ENCODE data around the gene URB2. TPM values are rescaled to one million over a fixed set of nuclear protein-coding genes. Genes with fewer than 3 reads are reported as not detected.

URB2 gene
- polyA plus RNA-seq, 1 experiment = 6.4 TPM

DNA sequence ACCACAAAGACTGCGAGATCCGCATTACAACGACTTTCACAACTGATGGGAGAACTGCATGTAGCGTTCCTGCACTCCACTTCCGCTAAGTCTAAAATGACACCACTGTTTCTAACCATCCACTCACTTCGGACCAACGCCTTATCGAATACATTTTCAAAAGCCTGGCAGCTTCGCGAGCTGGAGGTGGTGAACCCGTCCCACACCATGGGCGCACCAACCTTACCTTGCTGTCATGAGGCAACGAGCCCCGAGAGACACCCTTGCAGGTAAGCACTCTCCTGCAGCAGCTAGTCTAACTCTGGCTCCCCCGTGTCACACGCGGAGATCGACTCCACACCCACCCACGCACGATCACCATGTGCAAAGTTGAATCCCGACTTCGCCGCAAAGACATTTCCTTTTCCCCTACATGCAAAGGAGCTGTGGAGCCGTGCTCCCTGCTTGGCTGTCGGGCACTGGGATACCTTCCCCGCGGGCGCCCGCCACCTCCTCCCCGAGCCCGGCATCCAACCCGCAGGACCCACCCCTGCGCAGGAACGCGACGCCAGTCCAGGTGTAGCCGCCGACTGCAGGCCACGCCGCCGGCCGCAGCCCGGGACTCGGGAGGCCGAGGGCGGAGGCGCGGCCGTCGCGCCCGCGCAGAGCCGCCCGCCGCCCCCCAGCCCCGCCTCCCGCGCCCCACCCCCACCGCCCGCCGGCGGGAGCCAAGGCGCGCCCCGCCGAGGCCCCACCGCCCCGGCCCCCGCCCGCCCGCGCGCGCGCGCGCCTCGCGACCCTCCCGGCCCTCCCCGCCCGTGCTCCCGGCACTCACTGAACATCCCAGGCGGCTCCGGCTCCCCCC is 754 bp upstream of the URB2 start:
- TF ChIP-seq, protein P1, sequence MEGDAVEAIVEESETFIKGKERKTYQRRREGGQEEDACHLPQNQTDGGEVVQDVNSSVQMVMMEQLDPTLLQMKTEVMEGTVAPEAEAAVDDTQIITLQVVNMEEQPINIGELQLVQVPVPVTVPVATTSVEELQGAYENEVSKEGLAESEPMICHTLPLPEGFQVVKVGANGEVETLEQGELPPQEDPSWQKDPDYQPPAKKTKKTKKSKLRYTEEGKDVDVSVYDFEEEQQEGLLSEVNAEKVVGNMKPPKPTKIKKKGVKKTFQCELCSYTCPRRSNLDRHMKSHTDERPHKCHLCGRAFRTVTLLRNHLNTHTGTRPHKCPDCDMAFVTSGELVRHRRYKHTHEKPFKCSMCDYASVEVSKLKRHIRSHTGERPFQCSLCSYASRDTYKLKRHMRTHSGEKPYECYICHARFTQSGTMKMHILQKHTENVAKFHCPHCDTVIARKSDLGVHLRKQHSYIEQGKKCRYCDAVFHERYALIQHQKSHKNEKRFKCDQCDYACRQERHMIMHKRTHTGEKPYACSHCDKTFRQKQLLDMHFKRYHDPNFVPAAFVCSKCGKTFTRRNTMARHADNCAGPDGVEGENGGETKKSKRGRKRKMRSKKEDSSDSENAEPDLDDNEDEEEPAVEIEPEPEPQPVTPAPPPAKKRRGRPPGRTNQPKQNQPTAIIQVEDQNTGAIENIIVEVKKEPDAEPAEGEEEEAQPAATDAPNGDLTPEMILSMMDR (IDR thresholded peaks at IDR 0.05; ENCODE audit: low read depth, low read length) = no peak
- DNase-seq (ENCODE audit: low read depth, low spot score) = no peak
- ChIA-PET POLR2A (interaction anchor here (1.2 to 1.4 kb wide), 3 partner anchors 29 to 67 kb away, joined by 4 to 10 read pairs (median 5); partner anchors contain the start of gene ABCB10), CTCF (interaction anchor here (0.6 to 2.4 kb wide), 2 partner anchors 10 to 67 kb away, joined by 3 to 15 read pairs; partner anchors contain the start of gene ABCB10)
- peak overlapping the region; percentile 92 for H3K4me3 ChIP-seq (ENCODE audit: low read depth, low read length)
- H3K27ac ChIP-seq (ENCODE audit: low read depth, low read length) = peak overlapping the region; percentile 23
- no peaks in the 10 kb centered on the region for H3K27me3 ChIP-seq (ENCODE audit: control insufficient read depth, insufficient read depth, low read length)
- peaks cover 3% of the 10 kb centered on the region; the same call in 1 of the 2 replicates for H3K9me3 ChIP-seq (ENCODE audit: control insufficient read depth, insufficient read depth, low read length)

GRCh38 chr1:229627003-229627402 is 956 bp downstream of the URB2 start:
- ChIA-PET POLR2A (interaction anchor here (1.4 kb wide), 1 partner anchor 68 kb away, joined by 10 read pairs; the partner anchor contains the start of gene ABCB10), CTCF (interaction anchor here (0.6 to 3.0 kb wide), 3 partner anchors 68 to 343 kb away, joined by 3 to 18 read pairs (median 4); partner anchors contain the start of gene ABCB10)
- peaks cover 3% of the 10 kb centered on the region; the same call in 1 of the 2 replicates for H3K9me3 ChIP-seq (ENCODE audit: control insufficient read depth, insufficient read depth, low read length)
- no peak overlapping the region for H3K27ac ChIP-seq (ENCODE audit: low read depth, low read length)
- H3K27me3 ChIP-seq (ENCODE audit: control insufficient read depth, insufficient read depth, low read length) = no peaks in the 10 kb centered on the region
- H3K4me3 ChIP-seq (ENCODE audit: low read depth, low read length) = peak overlapping the region; percentile 93
- TF ChIP-seq, protein P1 (IDR thresholded peaks at IDR 0.05; ENCODE audit: low read depth, low read length) = no peak
- no peak for DNase-seq (ENCODE audit: low read depth, low spot score)

DNA sequence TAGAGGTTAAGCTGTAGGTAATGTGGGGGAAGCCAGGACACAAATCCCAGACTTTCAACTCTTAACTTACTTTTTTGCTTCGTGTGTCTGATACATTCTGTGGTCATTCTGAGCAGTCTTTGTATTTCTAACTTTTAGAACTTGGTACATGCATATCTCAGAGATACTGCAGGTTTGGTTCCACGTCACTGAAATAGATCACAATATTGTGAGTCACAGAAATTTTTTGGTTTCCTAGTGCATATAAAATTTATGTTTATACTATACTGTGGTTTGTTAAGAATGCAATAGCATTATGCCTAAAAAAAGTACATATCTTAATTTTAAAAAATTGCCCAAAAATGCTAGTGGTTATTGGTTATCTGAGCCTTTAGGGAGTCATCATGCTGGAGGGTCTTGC is 3.2 kb downstream of the URB2 start:
- CTCF ChIA-PET = interaction anchor here (0.9 to 1.0 kb wide), 2 partner anchors 70 to 71 kb away, joined by 4 read pairs; partner anchors contain the start of gene ABCB10

GRCh38 chr1:229631148-229631547 is 5.1 kb downstream of the URB2 start:
- CTCF ChIA-PET = no interaction called here

More for the DNA sequence above, 3.2 kb downstream of the URB2 start:
- H3K9me3 ChIP-seq (ENCODE audit: control insufficient read depth, insufficient read depth, low read length) = peaks cover 3% of the 10 kb centered on the region; the same call in 1 of the 2 replicates
- POLR2A ChIA-PET = no interaction called here
- H3K27ac ChIP-seq (ENCODE audit: low read depth, low read length) = peak overlapping the region; percentile 25
- H3K27me3 ChIP-seq (ENCODE audit: control insufficient read depth, insufficient read depth, low read length) = no peaks in the 10 kb centered on the region
- TF ChIP-seq, protein P1 (IDR thresholded peaks at IDR 0.05; ENCODE audit: low read depth, low read length) = no peak
- no peak for DNase-seq (ENCODE audit: low read depth, low spot score)
- no peak overlapping the region for H3K4me3 ChIP-seq (ENCODE audit: low read depth, low read length)

More at GRCh38 chr1:229631148-229631547, 5.1 kb downstream of the URB2 start:
- Histone ChIP-seq H3K27ac (ENCODE audit: low read depth, low read length) (no peak overlapping the region), H3K4me3 (ENCODE audit: low read depth, low read length) (no peak overlapping the region), H3K9me3 (ENCODE audit: control insufficient read depth, insufficient read depth, low read length) (peaks cover 3% of the 10 kb centered on the region; the same call in 1 of the 2 replicates), H3K27me3 (ENCODE audit: control insufficient read depth, insufficient read depth, low read length) (no peaks in the 10 kb centered on the region)
- TF ChIP-seq, protein P1 (IDR thresholded peaks at IDR 0.05; ENCODE audit: low read depth, low read length) = no peak
- POLR2A ChIA-PET = no interaction called here
- no peak for DNase-seq (ENCODE audit: low read depth, low spot score)
